ENCODE measurements around the gene ESR1.

GRCh38 chr6:152094276-152094675 is 286.8 kb downstream of the ESR1 start:
- TF ChIP-seq MAX (IDR thresholded peaks at IDR 0.05; ENCODE audit: insufficient read depth, insufficient read length) (no peak), CTCF (IDR thresholded peaks at IDR 0.05; ENCODE audit: extremely low read depth in 1 of 2, insufficient read depth in 1 of 2, low read depth in 1 of 2, low read length in 2 of 2) (no peak), POLR2AphosphoS5 (IDR thresholded peaks at IDR 0.05; ENCODE audit: insufficient read depth, low read depth, low read length) (no peak)
